Heart left ventricle (tissue), 16 donors: Measurements from ENCODE around the gene TNS3. TPM values are rescaled to one million over a fixed set of nuclear protein-coding genes. Genes with fewer than 3 reads are reported as not detected.

ENCODE experiments used
- ATAC-seq, 4 donors: fragments of 200-7000 bp; cut with Tn5 transposase; one replicate each; pipeline ENCODE4 v1.9.1; 2020 to 2022; ENCODE audit warnings: moderate library complexity in 4 of 4, mild to moderate bottlenecking in 3 of 4, moderate number of reproducible peaks in 1 of 4
- DNase-seq, 5 donors: peaks; one replicate each; pipeline ENCODE4 v3.0.0-alpha.2; 2020
- H3K27ac ChIP-seq, 12 donors: fragments of 200-600 bp; sonication (generic) in 4 of 12; one replicate each; pipeline versions ENCODE4 v1.5.0 to v1.8.0; 2016 to 2022; ENCODE audit warnings: mild to moderate bottlenecking in 2 of 12
- H3K27me3 ChIP-seq, 9 donors: fragments of 200-600 bp; sonication (generic) in 2 of 9; one replicate each; pipeline versions ENCODE4 v1.5.1 to v1.8.0; 2016 to 2022; ENCODE audit warnings: mild to moderate bottlenecking in 3 of 9
- H3K36me3 ChIP-seq, 9 donors: fragments of 200-600 bp; sonication (generic) in 2 of 9; one replicate each; pipeline versions ENCODE4 v1.5.0 to v1.8.0; 2018 to 2022; ENCODE audit warnings: mild to moderate bottlenecking in 2 of 9
- H3K4me1 ChIP-seq, 12 donors: fragments of 200-600 bp; sonication (generic) in 4 of 12; one replicate each; pipeline versions ENCODE4 v1.5.0 to v1.8.0; 2016 to 2022; ENCODE audit warnings: mild to moderate bottlenecking in 3 of 12
- H3K4me3 ChIP-seq, 12 donors: fragments of 200-600 bp; sonication (generic) in 4 of 12; one replicate each; pipeline versions ENCODE4 v1.5.0 to v1.8.0; 2017 to 2022; ENCODE audit warnings: mild to moderate bottlenecking in 9 of 12, moderate library complexity in 4 of 12
- H3K9me3 ChIP-seq, 12 donors: fragments of 200-600 bp; sonication (generic) in 4 of 12; one replicate each; pipeline versions ENCODE4 v1.5.0 to v1.8.0; 2016 to 2022; ENCODE audit warnings: mild to moderate bottlenecking in 1 of 12
- CTCF ChIP-seq, 12 donors: fragments of 200-600 bp; sonication (generic) in 4 of 12; IDR thresholded peaks; one replicate each; pipeline versions ENCODE4 v1.5.0 to v1.8.0; 2018 to 2022; ENCODE audit warnings: antibody characterized with exemption in 12 of 12, mild to moderate bottlenecking in 5 of 12
- POLR2A ChIP-seq, 2 donors: fragments of 450-650 bp; IDR thresholded peaks; one replicate each; pipeline ENCODE4 v1.6.1; 2017; ENCODE audit warnings: antibody characterized with exemption in 2 of 2, mild to moderate bottlenecking in 2 of 2, moderate library complexity in 2 of 2
- WGBS, 4 donors: extraction: QIAGEN DNeasy Blood & Tissue Kit in 2 of 4; methylation state at CpG; one replicate each; pipeline versions ENCODE4 v1.1.5 to v1.1.7; 2013 to 2018; 5-methylcytosine and 5-hydroxymethylcytosine counted together
- intact Hi-C, 10 donors: fragments of 100-400 bp; cut with DNase I; formaldehyde crosslinking; loops; one replicate each; pipeline versions ENCODE4 v1.11.1 to v1.14.2; 2022
- polyA plus RNA-seq, 2 donors: library from polyadenylated mRNA; stranded (reverse); fragments of 200-250 nt; gene quantifications; one replicate each; pipeline ENCODE4 v1.2.3, GENCODE V29; 2013
- total RNA-seq, 9 donors: library from RNA; depleted of rRNA in 2 of 9; stranded (reverse); fragments of >200 nt in 2 of 9; fragmentation: NEBNext Ultra II Directional in 3 of 9; extraction: Animal tissue kit (Norgen Biotek cat#: 25700) in 3 of 9; gene quantifications; one replicate each; pipeline versions ENCODE4 v1.1.0 to v1.2.4, GENCODE V29; 2016 to 2023
- donor health status: ischemic (EF 13 %, LVEDD 7.1; RV severe dilation, severe dysfunction).
- donor health status: healthy with polysubstance abuse.
- donor health status: DM: no; HTN: yes; CAD: no.
- donor health status: DM: no; HTN: no; CAD: no.
- donor health status: ischemic (EF 25% LVEDD 6.9; RV normal size, moderate dysfunction).
- donor health status: ischemic (EF 25% LVEDD 5.7; RV mildly dilated, moderate dysfunction).
- donor health status: healthy.
- donor health status: DM: yes; HTN: yes; CAD: no.
- donor health status: ischemic (EF 35%, LVEDD 5.7; RV mildly dilated, moderate dysfunction).
- donor health status: nonischemic (EF 11% LVEDD 7.7; RV severe dilation, severe dysfunction).
- donor health status: DM: yes; HTN: yes; CAD: no.
- donor health status: PGD.
- donor health status: ischemic (EF 29% LVEDD 5.4; RV normal size, mild dysfunction).
- donor health status: nonischemic (EF 23%, LVEDD 6.1; RV moderate dilation, normal function).

The TNS3 gene
- total and polyA plus RNA-seq, 11 donors: 10.1 to 116 (median 32.7) TPM

GRCh38 chr7:47225387-47226131, 356.4 kb downstream of the TNS3 start:
- Histone ChIP-seq H3K9me3 (no peaks in the 10 kb centered on the region), H3K27ac (no peak overlapping the region), H3K36me3 (no peaks in the 10 kb centered on the region), H3K4me3 (no peak overlapping the region), H3K27me3 (no peaks in the 10 kb centered on the region), H3K4me1 (peaks cover 0 to 3% (median 0%) of the 10 kb centered on the region in 12 donors)
- WGBS, 4 donors: 75 to 86% (median 80%) methylated on average over 3 of the region's 3 CpGs
- intact Hi-C loops: loop anchor here in 1 of 10 donors (5.0 kb wide), 1 partner anchor 43 kb away; no protein-coding TSS in a partner anchor
- ATAC-seq: no peak
- TF ChIP-seq CTCF (IDR thresholded peaks at IDR 0.05) (no peak), POLR2A (IDR thresholded peaks at IDR 0.05) (no peak)
- DNase-seq: no peak
